Calu3 (cell line): Measurements from ENCODE around the gene MYRIP. TPM values are rescaled to one million over a fixed set of nuclear protein-coding genes. Genes with fewer than 3 reads are reported as not detected.

ENCODE experiments used
- BruUV-seq: library from RNA; stranded (reverse); fragments of 400-500 nt; replicated peaks from 2 replicates; lab custom pipeline; 2021; lab: Mats Ljungman, UMichigan
- CTCF ChIA-PET: fragments of 300-600 bp; sonication (Branson Sonifier 250); formaldehyde crosslinking; loops from one replicate; lab custom pipeline; 2022; ENCODE audit warnings: antibody characterized with exemption; lab: Charles Lee
- DNase-seq: peaks from one replicate; pipeline ENCODE4 v3.0.0; 2022
- H3K27ac Mint-ChIP-seq: one replicate; pipeline ENCODE4 v1.8.0; 2022; ENCODE audit warnings: mixed read lengths; ENCODE audit not compliant: unreplicated experiment
- H3K27me3 Mint-ChIP-seq: one replicate; pipeline ENCODE4 v1.8.0; 2022; ENCODE audit warnings: mixed read lengths; ENCODE audit not compliant: unreplicated experiment
- H3K36me3 Mint-ChIP-seq: one replicate; pipeline ENCODE4 v1.8.0; 2022; ENCODE audit warnings: mild to moderate bottlenecking, moderate library complexity, mixed read lengths; ENCODE audit not compliant: insufficient read depth, unreplicated experiment
- H3K4me1 Mint-ChIP-seq: one replicate; pipeline ENCODE4 v1.8.0; 2022; ENCODE audit warnings: mild to moderate bottlenecking, low read depth, mixed read lengths; ENCODE audit not compliant: unreplicated experiment
- H3K4me3 Mint-ChIP-seq: one replicate; pipeline ENCODE4 v1.8.0; 2022; ENCODE audit warnings: mild to moderate bottlenecking, low read depth, moderate library complexity, mixed read lengths; ENCODE audit not compliant: unreplicated experiment
- H3K9me3 Mint-ChIP-seq: one replicate; pipeline ENCODE4 v1.8.0; 2022; ENCODE audit warnings: low read depth, mixed read lengths; ENCODE audit not compliant: unreplicated experiment
- CTCF ChIP-seq: fragments of 200-600 bp; IDR thresholded peaks from one replicate; pipeline ENCODE4 v1.8.0; 2022; ENCODE audit warnings: antibody characterized with exemption; ENCODE audit not compliant: unreplicated experiment
- intact Hi-C: fragments of 100-400 bp; cut with micrococcal nuclease; formaldehyde crosslinking; loops from one replicate; pipeline ENCODE4 v1.10.0; 2022; ENCODE audit not compliant: unreplicated experiment
- total RNA-seq: library from RNA; stranded (reverse); gene quantifications from 2 replicates; pipeline ENCODE4 v1.2.3, GENCODE V29; 2022

Gene MYRIP
- total RNA-seq, 1 experiment from 2014 or later = 5.6 TPM

- Mint-ChIP-seq H3K4me3 (no peak overlapping the region), H3K27me3 (no peaks in the 10 kb centered on the region), H3K27ac (no peak overlapping the region), H3K9me3 (no peaks in the 10 kb centered on the region), H3K4me1 (peaks cover 8% of the 10 kb centered on the region), H3K36me3 (no peaks in the 10 kb centered on the region)
- CTCF ChIA-PET = no interaction called here
- no peak for DNase-seq
- no peak for TF ChIP-seq CTCF
- no TSS peak for BruUV-seq
- intact Hi-C loops = no loop called here
Measured at GRCh38 chr3:40298075-40298474, 488.7 kb downstream of the MYRIP start.

- Mint-ChIP-seq H3K27me3 (no peaks in the 10 kb centered on the region), H3K4me1 (peaks cover 8% of the 10 kb centered on the region), H3K9me3 (no peaks in the 10 kb centered on the region), H3K27ac (no peak overlapping the region), H3K36me3 (no peaks in the 10 kb centered on the region), H3K4me3 (no peak overlapping the region)
- TF ChIP-seq CTCF = no peak
- BruUV-seq = no TSS peak
- DNase-seq = no peak
- CTCF ChIA-PET = no interaction called here
- intact Hi-C loops = no loop called here
Measured at GRCh38 chr3:40299130-40299720, 489.8 kb downstream of the MYRIP start.

GRCh38 chr3:40299721-40300335 lies 490.4 kb downstream of the MYRIP start:
- BruUV-seq = no TSS peak
- intact Hi-C loops = no loop called here
- H3K27ac Mint-ChIP-seq = no peak overlapping the region
- peaks cover 8% of the 10 kb centered on the region for H3K4me1 Mint-ChIP-seq
- no peak for TF ChIP-seq CTCF
- CTCF ChIA-PET = no interaction called here
- no peaks in the 10 kb centered on the region for H3K27me3 Mint-ChIP-seq
- no peaks in the 10 kb centered on the region for H3K36me3 Mint-ChIP-seq
- H3K4me3 Mint-ChIP-seq = no peak overlapping the region
- no peaks in the 10 kb centered on the region for H3K9me3 Mint-ChIP-seq
- no peak for DNase-seq

GRCh38 chr3:40302784-40303183 lies 493.4 kb downstream of the MYRIP start:
- H3K9me3 Mint-ChIP-seq = no peaks in the 10 kb centered on the region
- intact Hi-C loops = no loop called here
- CTCF ChIA-PET = no interaction called here
- peaks cover 8% of the 10 kb centered on the region for H3K4me1 Mint-ChIP-seq
- H3K36me3 Mint-ChIP-seq = no peaks in the 10 kb centered on the region
- no peak for DNase-seq
- no peak overlapping the region for H3K27ac Mint-ChIP-seq
- H3K4me3 Mint-ChIP-seq = no peak overlapping the region
- no TSS peak for BruUV-seq
- TF ChIP-seq CTCF = no peak
- no peaks in the 10 kb centered on the region for H3K27me3 Mint-ChIP-seq
